ENCODE results near the gene LRP5.

LRP5 gene

GRCh38 chr11:68369756-68370155 is 57.4 kb downstream of the LRP5 start:
- Histone ChIP-seq H3F3A (ENCODE audit: low read depth) (no peaks in the 10 kb centered on the region), H4K20me1 (ENCODE audit: insufficient read depth, low read length, poor library complexity, severe bottlenecking) (no peaks in the 10 kb centered on the region), H3K79me2 (ENCODE audit: insufficient read depth, low read length) (no peaks in the 10 kb centered on the region), H3K9me2 (replicated peaks; ENCODE audit: low read depth, low read length) (no peaks in the 10 kb centered on the region), H3K4me1 (ENCODE audit: insufficient read depth, low read length, poor library complexity, severe bottlenecking) (peaks cover 4% of the 10 kb centered on the region), H3K4me3 (ENCODE audit: low read length, poor library complexity, severe bottlenecking) (no peak overlapping the region), H3K9me3 (ENCODE audit: insufficient read depth, low read depth, low read length) (no peaks in the 10 kb centered on the region), H3K9ac (ENCODE audit: low read depth, low read length, poor library complexity, severe bottlenecking) (no peak overlapping the region), H3K36me3 (ENCODE audit: insufficient read depth, low read length) (peaks cover 26% of the 10 kb centered on the region; the same call in 1 of the 2 replicates), H2AFZ (ENCODE audit: low read length) (no peak overlapping the region), H3K27me3 (ENCODE audit: insufficient read depth, low read length, poor library complexity, severe bottlenecking) (no peaks in the 10 kb centered on the region), H3K4me2 (ENCODE audit: low read depth, low read length, poor library complexity, severe bottlenecking) (no peak overlapping the region)
- no peak for TF ChIP-seq EZH2phosphoT487 (IDR thresholded peaks at IDR 0.05; ENCODE audit: borderline replicate concordance)
- no peak for TF ChIP-seq CTCF (conservative IDR thresholded peaks at IDR 0.05; ENCODE audit: low read length)

GRCh38 chr11:68370211-68371111 is 58.1 kb downstream of the LRP5 start:
- TF ChIP-seq EZH2phosphoT487 (IDR thresholded peaks at IDR 0.05; ENCODE audit: borderline replicate concordance): no peak
- TF ChIP-seq CTCF (conservative IDR thresholded peaks at IDR 0.05; ENCODE audit: low read length): no peak
- H3K27me3 ChIP-seq (ENCODE audit: insufficient read depth, low read length, poor library complexity, severe bottlenecking): no peaks in the 10 kb centered on the region
- no peak overlapping the region for H2AFZ ChIP-seq (ENCODE audit: low read length)
- no peaks in the 10 kb centered on the region for H3K9me2 ChIP-seq (replicated peaks; ENCODE audit: low read depth, low read length)
- H3K9me3 ChIP-seq (ENCODE audit: insufficient read depth, low read depth, low read length): no peaks in the 10 kb centered on the region
- no peaks in the 10 kb centered on the region for H3K79me2 ChIP-seq (ENCODE audit: insufficient read depth, low read length)
- peaks cover 4% of the 10 kb centered on the region for H3K4me1 ChIP-seq (ENCODE audit: insufficient read depth, low read length, poor library complexity, severe bottlenecking)
- H3K4me2 ChIP-seq (ENCODE audit: low read depth, low read length, poor library complexity, severe bottlenecking): no peak overlapping the region
- H3F3A ChIP-seq (ENCODE audit: low read depth): no peaks in the 10 kb centered on the region
- H4K20me1 ChIP-seq (ENCODE audit: insufficient read depth, low read length, poor library complexity, severe bottlenecking): no peaks in the 10 kb centered on the region
- H3K9ac ChIP-seq (ENCODE audit: low read depth, low read length, poor library complexity, severe bottlenecking): no peak overlapping the region
- H3K4me3 ChIP-seq (ENCODE audit: low read length, poor library complexity, severe bottlenecking): no peak overlapping the region
- peaks cover 26% of the 10 kb centered on the region; the same call in 1 of the 2 replicates for H3K36me3 ChIP-seq (ENCODE audit: insufficient read depth, low read length)

GRCh38 chr11:68371171-68372041 is 59.0 kb downstream of the LRP5 start:
- H3K9ac ChIP-seq (ENCODE audit: low read depth, low read length, poor library complexity, severe bottlenecking): no peak overlapping the region
- peaks cover 20% of the 10 kb centered on the region; the same call in 1 of the 2 replicates for H3K36me3 ChIP-seq (ENCODE audit: insufficient read depth, low read length)
- TF ChIP-seq CTCF (conservative IDR thresholded peaks at IDR 0.05; ENCODE audit: low read length): no peak
- no peak for TF ChIP-seq EZH2phosphoT487 (IDR thresholded peaks at IDR 0.05; ENCODE audit: borderline replicate concordance)
- H3K27me3 ChIP-seq (ENCODE audit: insufficient read depth, low read length, poor library complexity, severe bottlenecking): no peaks in the 10 kb centered on the region
- no peaks in the 10 kb centered on the region for H3K79me2 ChIP-seq (ENCODE audit: insufficient read depth, low read length)
- no peaks in the 10 kb centered on the region for H3F3A ChIP-seq (ENCODE audit: low read depth)
- H3K4me1 ChIP-seq (ENCODE audit: insufficient read depth, low read length, poor library complexity, severe bottlenecking): peaks cover 4% of the 10 kb centered on the region
- no peaks in the 10 kb centered on the region for H3K9me2 ChIP-seq (replicated peaks; ENCODE audit: low read depth, low read length)
- H2AFZ ChIP-seq (ENCODE audit: low read length): no peak overlapping the region
- H3K9me3 ChIP-seq (ENCODE audit: insufficient read depth, low read depth, low read length): no peaks in the 10 kb centered on the region
- H3K4me2 ChIP-seq (ENCODE audit: low read depth, low read length, poor library complexity, severe bottlenecking): no peak overlapping the region
- H4K20me1 ChIP-seq (ENCODE audit: insufficient read depth, low read length, poor library complexity, severe bottlenecking): no peaks in the 10 kb centered on the region
- H3K4me3 ChIP-seq (ENCODE audit: low read length, poor library complexity, severe bottlenecking): no peak overlapping the region

Measured in Loucy (cell line).